CD4-positive, alpha-beta T cell (primary cell): ENCODE data around the gene MICALL2. TPM values are rescaled to one million over a fixed set of nuclear protein-coding genes. Genes with fewer than 3 reads are reported as not detected.

ENCODE experiments used
- ATAC-seq: fragments of 200-7000 bp; cut with Tn5 transposase; one replicate; pipeline ENCODE4 v1.10.0; 2022; ENCODE audit warnings: mild to moderate bottlenecking; ENCODE audit not compliant: poor library complexity
- CTCF ChIA-PET: fragments of 350-600 bp; sonication (Branson Sonifier 250); formaldehyde crosslinking; loops from one replicate; lab custom pipeline; 2021; ENCODE audit warnings: antibody characterized with exemption, inconsistent platforms; lab: Charles Lee
- POLR2A ChIA-PET: fragments of 350-600 bp; sonication (Branson Sonifier 250); formaldehyde crosslinking; loops from one replicate; lab custom pipeline; 2021; ENCODE audit warnings: antibody characterized with exemption, inconsistent platforms; lab: Charles Lee
- DNase-seq, 14 experiments: peaks; one replicate each; pipeline ENCODE4 v3.0.0-alpha.2; 2013 to 2020; ENCODE audit warnings: mixed read lengths in 2 of 14
- H3K27ac ChIP-seq, 2 donors: one replicate each; pipeline versions ENCODE4 v1.5.1 to v1.7.0; 2013; ENCODE audit warnings: low read length in 2 of 2, low read depth in 1 of 2, mild to moderate bottlenecking in 1 of 2
- H3K27me3 ChIP-seq, 2 experiments: 1 replicate in 1 of 2; 2 replicates in 1 of 2; pipeline versions ENCODE4 v1.6.1 to v1.7.0; 2013; ENCODE audit warnings: low read length in 2 of 2, control low read depth in 1 of 2, mild to moderate bottlenecking in 1 of 2, moderate library complexity in 1 of 2; ENCODE audit not compliant: insufficient read depth in 2 of 2, control insufficient read depth in 1 of 2
- H3K36me3 ChIP-seq: one replicate; pipeline ENCODE4 v1.6.1; 2013; ENCODE audit warnings: low read length, control low read depth; ENCODE audit not compliant: insufficient read depth
- H3K4me1 ChIP-seq: one replicate; pipeline ENCODE4 v1.6.1; 2013; ENCODE audit warnings: low read length, control low read depth; ENCODE audit not compliant: insufficient read depth
- H3K4me3 ChIP-seq: one replicate; pipeline ENCODE4 v1.5.1; 2013; ENCODE audit warnings: mild to moderate bottlenecking, low read length, moderate library complexity
- H3K9me3 ChIP-seq, 2 experiments: 1 replicate in 1 of 2; 2 replicates in 1 of 2; pipeline versions ENCODE4 v1.6.1 to v1.7.0; 2013; ENCODE audit warnings: low read length in 2 of 2, mild to moderate bottlenecking in 2 of 2, control low read depth in 1 of 2, moderate library complexity in 1 of 2; ENCODE audit not compliant: control insufficient read depth in 1 of 2, insufficient read depth in 1 of 2
- H3K27ac Mint-ChIP-seq: one replicate; pipeline ENCODE4 v1.8.0; 2020; ENCODE audit warnings: mixed read lengths
- H3K27me3 Mint-ChIP-seq: one replicate; pipeline ENCODE4 v1.8.0; 2021; ENCODE audit warnings: mixed read lengths
- H3K36me3 Mint-ChIP-seq: one replicate; pipeline ENCODE4 v1.8.0; 2021; ENCODE audit warnings: low read depth, mixed read lengths
- H3K4me1 Mint-ChIP-seq: one replicate; pipeline ENCODE4 v1.8.0; 2021; ENCODE audit warnings: low read depth, mixed read lengths
- H3K4me3 Mint-ChIP-seq: one replicate; pipeline ENCODE4 v1.8.0; 2020; ENCODE audit warnings: mild to moderate bottlenecking, mixed read lengths
- H3K9me3 Mint-ChIP-seq: one replicate; pipeline ENCODE4 v1.8.0; 2020; ENCODE audit warnings: mixed read lengths
- CTCF ChIP-seq: fragments of 200-600 bp; IDR thresholded peaks from one replicate; pipeline ENCODE4 v1.8.0; 2022; ENCODE audit warnings: antibody characterized with exemption, mild to moderate bottlenecking
- intact Hi-C, 2 experiments: fragments of 100-400 bp; cut with DNase I in 1 of 2; cut with micrococcal nuclease in 1 of 2; formaldehyde crosslinking; loops; one replicate each; pipeline versions ENCODE4 v1.15.1 to v1.9.0; 2023 to 2025; cut with DNase I, micrococcal nuclease
- total RNA-seq, 174 experiments: library from RNA in 2 of 174; stranded (reverse) in 2 of 174; gene quantifications; one replicate each; pipeline ENCODE4 v1.2.3 and lab custom pipeline; 2021 to 2026

The MICALL2 gene
- total RNA-seq, 2 experiments from 2014 or later: 1.9 to 2.2 TPM

- ChIA-PET CTCF (interaction anchor here (1.3 kb wide), 1 partner anchor 19 kb away, joined by 5 read pairs; no protein-coding TSS in a partner anchor), POLR2A (no interaction called here)
- ATAC-seq (no peak), DNase-seq (no peak)
- Mint-ChIP-seq H3K9me3 (no peaks in the 10 kb centered on the region), H3K27me3 (no peaks in the 10 kb centered on the region), H3K27ac (no peak overlapping the region), H3K36me3 (peaks cover 62% of the 10 kb centered on the region), H3K4me1 (no peaks in the 10 kb centered on the region), H3K4me3 (no peak overlapping the region)
- no peak for TF ChIP-seq CTCF
- peaks cover 0 to 3% of the 10 kb centered on the region in 2 experiments for H3K9me3 ChIP-seq
- no peaks in the 10 kb centered on the region for H3K4me1 ChIP-seq
- no peak overlapping the region for H3K27ac ChIP-seq
- intact Hi-C loops: no loop called here
- H3K36me3 ChIP-seq: peaks cover 77% of the 10 kb centered on the region
- no peak overlapping the region for H3K4me3 ChIP-seq
- H3K27me3 ChIP-seq: no peaks in the 10 kb centered on the region
Observed at GRCh38 chr7:1493129-1493528, 33.9 kb upstream of the MICALL2 start.

- POLR2A ChIA-PET: no interaction called here
- peaks cover 77% of the 10 kb centered on the region for H3K36me3 ChIP-seq
- Mint-ChIP-seq H3K4me3 (no peak overlapping the region), H3K9me3 (no peaks in the 10 kb centered on the region), H3K27me3 (no peaks in the 10 kb centered on the region), H3K27ac (no peak overlapping the region), H3K4me1 (no peaks in the 10 kb centered on the region), H3K36me3 (peaks cover 59% of the 10 kb centered on the region)
- ATAC-seq (no peak), DNase-seq (no peak)
- CTCF ChIA-PET: interaction anchor here (1.3 kb wide), 1 partner anchor 18 kb away, joined by 5 read pairs; no protein-coding TSS in a partner anchor
- H3K4me3 ChIP-seq: no peak overlapping the region
- no peaks in the 10 kb centered on the region for H3K4me1 ChIP-seq
- H3K27me3 ChIP-seq: no peaks in the 10 kb centered on the region
- peaks cover 0 to 3% of the 10 kb centered on the region in 2 experiments for H3K9me3 ChIP-seq
- intact Hi-C loops: no loop called here
- no peak overlapping the region for H3K27ac ChIP-seq
- TF ChIP-seq CTCF: no peak
Observed at GRCh38 chr7:1492640-1493039, 33.4 kb upstream of the MICALL2 start.

- POLR2A ChIA-PET: no interaction called here
- CTCF ChIA-PET: no interaction called here
- intact Hi-C loops: no loop called here
- Histone ChIP-seq H3K27ac (no peak overlapping the region), H3K27me3 (no peaks in the 10 kb centered on the region), H3K4me3 (no peak overlapping the region), H3K36me3 (peaks cover 77% of the 10 kb centered on the region), H3K4me1 (no peaks in the 10 kb centered on the region), H3K9me3 (peaks cover 0 to under 1% of the 10 kb centered on the region in 2 experiments)
- Mint-ChIP-seq H3K4me3 (no peak overlapping the region), H3K27ac (no peak overlapping the region), H3K36me3 (peaks cover 55% of the 10 kb centered on the region), H3K4me1 (no peaks in the 10 kb centered on the region), H3K9me3 (no peaks in the 10 kb centered on the region), H3K27me3 (no peaks in the 10 kb centered on the region)
- no peak for TF ChIP-seq CTCF
- ATAC-seq (no peak), DNase-seq (no peak)
Observed at GRCh38 chr7:1492221-1492620, 33.0 kb upstream of the MICALL2 start.
